NCI-H1436 (cell line): Measurements from ENCODE around the gene SLC8A2.
"Not testable (repeated sequence)": the region's sequence is repeated elsewhere in the genome, so short reads cannot be mapped to it uniquely, and the experiment has no call there.

Experiments used
- DNase-seq: peaks from one replicate; lab custom pipeline; 2025; lab: John Stamatoyannopoulos, UW

The SLC8A2 gene

DNA sequence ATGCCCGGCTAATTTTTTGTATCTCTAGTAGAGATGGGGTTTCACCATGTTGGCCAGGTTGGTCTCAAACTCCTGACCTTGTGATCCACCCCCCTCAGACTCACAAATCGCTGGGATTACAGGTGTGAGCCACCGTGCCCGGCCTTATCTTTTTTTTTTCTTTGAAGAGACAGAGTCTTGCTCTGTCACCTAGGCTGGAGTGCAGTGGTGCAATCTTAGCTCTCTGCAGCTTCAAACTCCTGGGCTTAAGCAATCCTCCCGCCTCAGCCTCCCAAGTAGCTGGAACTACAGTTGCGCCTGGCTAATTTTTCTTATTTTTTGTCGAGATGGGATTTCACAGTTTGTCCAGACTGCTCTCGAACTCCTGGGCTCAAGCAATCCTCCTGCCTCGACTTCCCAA lies 60.0 kb downstream of the SLC8A2 start:
- DNase-seq = not testable (repeated sequence)

DNA sequence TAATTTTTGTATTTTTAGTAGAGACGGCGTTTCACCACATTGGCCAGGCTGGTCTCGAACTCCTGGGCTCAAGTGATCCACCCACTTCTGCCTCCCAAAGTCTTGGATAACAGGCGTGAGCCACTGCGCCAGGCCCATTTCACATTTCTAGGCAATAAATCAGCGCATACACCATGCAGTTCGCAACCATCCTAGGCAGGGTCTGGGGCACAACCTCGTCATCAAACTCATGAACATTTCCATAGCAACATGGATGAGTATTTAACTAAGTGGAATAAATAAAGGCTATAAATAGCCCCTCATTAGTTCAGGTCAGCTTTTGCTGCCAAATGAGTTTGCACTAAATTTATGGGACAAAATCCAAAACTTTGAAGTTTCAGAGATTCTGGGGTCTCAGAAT lies 60.6 kb downstream of the SLC8A2 start:
- no peak for DNase-seq

DNA sequence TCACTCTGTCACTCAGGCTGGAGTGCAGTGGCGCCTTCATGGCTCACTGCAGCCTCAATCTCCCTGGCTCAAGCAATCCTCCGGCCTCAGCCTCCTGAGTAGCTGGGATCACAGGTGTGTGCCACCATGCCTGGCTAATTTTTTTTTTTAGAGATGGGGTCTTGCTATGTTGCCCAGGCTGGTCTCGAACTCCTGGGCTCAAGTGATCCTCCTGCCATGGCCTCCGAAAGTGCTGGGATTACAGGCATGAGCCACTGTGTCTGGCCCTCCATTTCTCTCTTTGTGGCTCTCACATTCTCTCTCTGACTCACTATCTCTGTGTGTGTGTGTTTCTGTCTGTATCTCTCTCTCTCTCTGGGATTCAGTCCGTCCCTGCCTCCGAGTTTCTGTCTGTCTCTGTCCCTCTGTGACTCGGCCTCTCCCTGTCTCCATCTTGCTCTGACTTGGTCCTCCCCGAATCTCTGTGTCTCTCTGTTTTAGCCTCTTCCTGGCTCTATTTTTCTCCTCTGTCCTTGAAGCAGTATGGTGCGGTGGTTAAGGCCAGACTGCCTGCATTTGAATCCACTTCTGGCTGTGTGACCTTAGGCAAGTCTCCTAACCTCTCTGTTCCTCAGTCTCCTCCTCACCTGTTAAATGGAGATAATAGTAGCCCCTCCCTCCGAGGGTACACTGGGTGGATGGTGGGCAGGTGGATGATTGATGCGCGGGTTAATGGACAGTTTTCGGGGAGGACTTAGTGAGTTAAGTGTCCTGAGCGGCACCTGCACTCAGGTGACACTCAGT lies 63.3 kb downstream of the SLC8A2 start:
- DNase-seq = no peak

DNA sequence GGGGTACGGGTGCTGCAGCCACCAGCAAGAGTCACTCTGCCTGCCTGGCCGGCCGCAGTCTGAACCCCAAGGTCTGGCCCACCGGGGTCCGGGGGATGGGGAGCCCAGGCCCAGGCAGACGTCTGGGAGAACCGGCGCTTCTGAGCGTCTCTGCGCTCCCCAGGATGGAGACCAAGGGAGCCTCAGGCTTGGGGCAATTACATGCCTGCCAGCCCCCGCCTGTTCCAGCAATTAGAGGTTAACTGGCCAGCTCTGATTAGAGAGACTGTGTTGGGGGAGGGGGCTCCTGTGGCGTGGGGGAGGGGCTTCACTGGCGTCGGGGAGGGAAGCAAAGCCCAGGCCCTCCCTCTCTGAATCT lies 64.3 kb downstream of the SLC8A2 start:
- DNase-seq = no peak

DNA sequence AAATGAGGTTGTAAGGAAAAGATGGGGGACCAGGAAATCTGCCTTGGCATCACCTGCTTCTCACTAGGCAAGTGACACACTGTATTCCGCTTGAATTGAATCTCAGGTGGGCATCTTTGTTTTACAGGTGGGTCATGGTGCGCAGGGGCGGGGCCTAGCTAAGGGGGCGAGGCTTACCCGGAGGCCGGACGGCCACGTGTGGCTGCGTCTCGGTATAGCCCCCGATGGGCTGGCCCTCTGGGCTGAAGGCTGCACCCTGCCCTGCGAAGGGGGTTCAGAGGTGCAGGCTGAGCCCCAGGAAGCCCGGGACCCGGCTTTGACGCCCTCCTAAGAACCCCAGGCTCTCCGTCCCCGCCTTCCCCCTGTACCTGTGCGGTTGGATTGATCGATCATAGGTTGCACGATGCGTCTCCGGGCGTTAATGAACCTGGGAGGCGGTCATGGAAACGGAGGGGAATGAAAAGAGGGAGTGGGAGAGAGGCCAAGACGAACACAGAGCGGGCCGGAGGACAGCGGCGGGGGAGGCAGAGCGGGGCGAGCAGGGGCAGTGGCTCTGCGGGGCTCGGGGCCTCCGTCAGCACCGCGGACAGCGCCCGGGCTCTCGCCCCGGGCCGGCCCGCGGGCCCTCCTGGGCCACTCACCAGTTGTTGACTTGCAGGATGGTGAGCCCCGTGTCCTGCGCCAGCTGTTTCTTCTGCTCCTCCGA lies 64.8 kb downstream of the SLC8A2 start:
- DNase-seq = no peak

DNA sequence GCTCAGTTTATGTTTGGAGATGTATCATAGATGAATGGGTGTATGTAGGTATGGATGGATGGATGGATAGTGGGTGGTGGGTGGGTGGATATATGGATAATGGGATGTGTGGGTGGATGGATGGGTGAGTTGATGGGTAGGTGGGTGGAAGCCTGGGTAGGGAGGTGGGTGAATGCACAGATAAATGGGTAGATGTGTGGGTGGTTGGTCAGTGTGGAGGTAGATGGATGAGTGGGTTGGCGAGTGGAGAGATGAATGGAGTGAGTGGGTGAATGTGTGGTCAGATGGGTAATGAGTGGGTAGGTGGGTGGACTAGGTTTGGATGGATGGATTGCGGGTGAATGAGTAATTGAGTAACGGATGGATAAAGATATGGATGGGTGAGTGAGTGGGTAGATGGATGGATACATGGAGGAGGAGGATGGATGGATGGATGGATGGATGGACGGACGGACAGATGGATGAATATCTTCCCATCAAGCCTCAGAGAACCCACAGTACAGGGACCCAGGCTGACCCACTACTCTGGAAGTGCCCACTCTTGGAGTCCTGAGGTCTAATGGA lies 65.8 kb downstream of the SLC8A2 start:
- DNase-seq = no peak

DNA sequence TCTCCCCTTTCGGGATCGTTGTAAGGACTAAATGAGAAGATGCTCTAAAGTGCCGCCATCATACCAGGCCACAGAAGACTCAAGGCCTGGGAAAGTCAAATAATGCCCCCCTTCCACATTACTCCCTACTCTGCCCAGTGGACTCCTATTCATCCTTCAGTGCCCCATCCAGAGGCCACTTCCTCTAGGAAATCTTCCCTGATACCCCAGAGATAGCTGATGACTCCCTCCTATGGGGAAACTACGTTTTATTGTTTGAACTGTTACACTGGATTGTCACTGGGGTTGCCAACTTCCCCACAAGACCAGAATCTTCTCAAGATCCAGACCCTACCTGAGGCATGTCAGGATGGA lies 66.5 kb downstream of the SLC8A2 start:
- DNase-seq = no peak

DNA sequence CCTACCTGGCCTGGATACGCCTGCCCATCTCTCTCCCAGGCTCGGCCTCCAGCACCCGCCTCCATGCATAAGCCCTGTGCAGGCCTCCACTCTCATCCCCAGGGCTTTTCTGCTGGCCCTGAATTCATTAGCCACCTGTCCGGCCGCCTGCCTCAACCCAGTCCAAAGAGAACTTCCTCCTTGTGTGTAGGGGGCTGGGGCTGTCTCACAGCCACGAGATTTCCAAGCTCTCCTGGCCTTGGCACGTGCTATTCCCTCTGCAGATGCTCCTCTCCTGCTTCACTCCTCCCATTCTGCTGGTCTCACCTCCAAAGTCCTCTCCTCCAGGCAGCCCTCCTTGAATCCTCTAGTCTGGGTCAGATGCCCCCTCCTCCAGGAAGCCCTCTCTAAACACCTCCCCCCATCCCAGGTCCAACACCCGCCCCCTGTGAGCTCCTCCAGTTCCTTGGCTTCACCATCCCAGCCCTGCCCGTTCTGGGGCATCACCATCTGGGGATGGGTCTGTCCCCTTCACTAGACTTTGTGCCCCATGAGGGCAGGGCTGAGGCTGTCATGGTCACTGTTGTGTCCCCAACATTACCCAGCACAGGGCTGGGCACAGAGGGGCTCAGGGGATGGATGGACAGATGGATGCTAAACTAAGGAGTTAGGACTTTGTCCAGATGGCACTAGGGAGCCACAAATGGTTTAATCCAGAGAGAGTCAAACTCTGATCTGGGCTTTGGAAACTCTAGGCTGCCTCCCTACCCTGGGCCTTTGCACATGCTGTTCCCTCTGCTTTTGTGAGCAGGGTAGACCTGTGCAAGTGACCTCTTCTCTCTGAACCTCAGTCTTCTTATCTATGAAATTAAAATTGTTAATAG lies 67.1 kb downstream of the SLC8A2 start:
- DNase-seq = no peak

DNA sequence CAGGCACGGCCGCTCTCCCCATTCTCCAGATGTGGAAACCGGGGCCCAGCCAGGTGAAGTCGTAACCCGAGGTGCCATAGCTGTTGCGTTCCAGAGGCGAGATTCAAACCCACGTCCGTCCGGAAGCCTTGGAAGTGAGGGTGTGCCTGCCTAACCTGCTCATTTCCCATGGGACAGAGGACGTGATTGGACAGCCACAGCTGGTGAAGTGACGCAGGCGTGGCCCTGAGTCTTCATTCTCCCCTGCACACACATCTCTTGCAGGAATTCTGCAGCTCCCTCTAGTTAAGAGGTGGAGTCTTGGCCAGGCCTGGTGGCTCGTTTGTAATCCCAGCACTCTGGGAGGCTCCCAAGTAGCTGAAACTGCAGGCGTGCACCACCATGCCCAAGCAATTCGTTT lies 69.2 kb downstream of the SLC8A2 start:
- DNase-seq = no peak

DNA sequence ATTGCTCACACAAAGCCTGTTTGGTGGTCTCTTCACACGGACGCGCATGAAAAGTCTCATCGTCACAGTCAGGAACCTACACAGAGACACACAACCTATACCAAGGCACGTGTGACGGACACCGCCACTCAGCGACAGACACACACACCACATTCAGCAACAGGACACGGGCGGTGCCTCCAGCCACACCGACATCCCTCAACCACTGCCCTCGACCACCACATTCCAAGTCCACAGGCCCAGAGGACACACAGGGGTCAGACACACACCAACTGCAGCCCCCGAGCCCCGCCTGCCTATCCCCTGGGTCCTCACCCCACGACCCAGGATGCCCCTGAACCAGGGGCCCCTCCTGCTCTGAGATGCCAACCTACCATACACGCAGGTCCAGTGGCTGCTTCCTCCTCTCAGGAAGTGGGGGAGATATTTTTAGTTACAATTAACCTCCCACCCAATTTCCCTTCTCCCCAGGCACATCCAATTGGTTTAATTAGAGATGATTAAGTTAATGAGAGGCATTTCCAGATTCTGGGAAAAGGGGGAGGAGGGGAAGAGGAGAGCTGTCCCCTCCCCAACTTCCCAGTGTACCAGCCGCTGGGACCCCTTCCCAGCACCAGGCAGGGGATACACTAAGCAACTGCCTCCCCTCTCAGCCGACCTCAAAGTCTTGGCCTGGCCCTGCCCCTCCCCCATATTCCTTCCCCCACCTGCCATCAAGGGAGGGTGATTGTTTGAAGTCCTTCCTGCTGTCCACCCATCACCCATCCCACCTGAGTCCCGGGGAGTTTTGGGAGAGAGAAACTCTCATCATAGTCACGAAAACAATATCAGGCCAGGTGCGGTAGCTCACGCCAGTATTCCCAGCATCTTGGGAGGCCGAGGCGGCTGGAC lies 72.7 kb downstream of the SLC8A2 start:
- no peak for DNase-seq

DNA sequence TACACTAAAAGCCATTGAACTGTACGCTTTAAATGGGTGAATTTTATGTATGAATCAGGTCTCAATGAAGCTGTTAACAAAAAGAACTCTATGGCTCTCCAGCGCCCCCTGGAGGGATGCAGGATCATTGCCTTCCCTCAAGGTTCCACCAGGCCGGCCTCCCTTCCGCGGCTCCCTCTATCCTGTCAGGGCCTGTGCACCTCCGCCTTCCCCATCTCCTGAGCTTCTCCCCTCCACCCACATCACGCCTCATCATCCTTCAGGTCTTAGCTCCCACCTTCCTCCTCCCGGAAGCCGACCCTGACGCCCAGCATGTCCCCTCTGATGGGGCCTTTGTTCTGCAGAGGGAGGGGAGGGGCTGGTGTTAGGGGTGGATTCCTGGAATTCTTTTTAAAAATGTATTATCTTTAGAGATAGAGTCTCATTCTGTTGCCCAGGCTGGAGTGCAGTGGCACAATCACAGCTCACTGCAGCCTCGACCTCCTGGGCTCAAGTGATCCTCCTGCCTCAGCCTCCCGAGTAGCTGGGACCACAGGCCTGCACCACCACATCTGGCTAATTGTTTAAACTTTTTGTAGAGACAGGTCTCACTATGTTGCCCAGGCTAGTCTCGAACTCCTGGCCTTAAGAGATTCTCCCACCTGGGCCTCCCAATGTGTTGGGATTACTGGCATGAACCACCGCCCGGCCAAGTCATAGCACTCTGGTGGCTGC lies 80.0 kb downstream of the SLC8A2 start:
- DNase-seq = peak; percentile 67

DNA sequence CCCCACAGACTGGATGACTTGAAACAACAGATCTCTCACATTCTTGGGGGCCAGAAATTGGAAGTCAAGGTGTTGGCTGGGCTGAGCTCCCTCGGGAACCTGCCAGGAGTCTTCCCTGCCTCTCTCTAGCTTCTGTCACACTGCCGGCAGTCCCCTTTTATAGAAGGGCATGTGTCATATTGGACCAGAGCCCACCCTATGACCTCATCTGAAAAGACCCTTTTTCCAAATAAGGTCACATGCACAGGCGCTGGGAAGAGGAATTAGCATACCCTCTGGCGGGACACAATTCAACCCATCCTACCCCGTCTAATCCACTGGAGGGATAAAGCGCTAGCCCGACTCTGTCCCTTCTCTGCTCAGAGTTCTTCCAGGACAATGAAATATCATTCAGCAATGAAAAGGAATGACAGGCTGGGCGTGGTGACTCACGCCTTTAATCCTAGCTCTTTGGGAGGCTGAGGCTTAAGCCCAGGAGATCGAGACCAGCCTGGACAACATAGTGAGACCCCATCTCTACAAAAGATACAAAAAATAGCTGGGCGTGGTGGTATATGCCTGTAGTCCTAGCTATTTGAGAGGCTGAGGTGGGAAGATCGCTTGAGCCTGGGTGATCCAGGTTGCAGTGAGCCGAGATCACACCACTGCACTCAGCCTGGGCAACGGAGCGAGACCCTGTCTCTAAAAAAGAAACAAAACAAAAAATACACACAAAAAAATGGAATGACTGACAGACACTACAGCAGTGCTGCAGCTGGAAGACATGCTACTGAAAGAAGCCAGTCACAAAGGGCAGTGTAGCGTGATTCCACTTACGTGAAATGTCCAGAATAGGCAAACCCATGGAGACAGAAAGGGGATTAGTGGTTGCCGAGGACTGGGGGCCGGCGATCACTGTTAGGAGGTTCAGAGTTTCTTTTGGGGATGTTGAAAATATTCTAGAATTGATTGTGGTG lies 80.9 kb downstream of the SLC8A2 start:
- DNase-seq = no peak

DNA sequence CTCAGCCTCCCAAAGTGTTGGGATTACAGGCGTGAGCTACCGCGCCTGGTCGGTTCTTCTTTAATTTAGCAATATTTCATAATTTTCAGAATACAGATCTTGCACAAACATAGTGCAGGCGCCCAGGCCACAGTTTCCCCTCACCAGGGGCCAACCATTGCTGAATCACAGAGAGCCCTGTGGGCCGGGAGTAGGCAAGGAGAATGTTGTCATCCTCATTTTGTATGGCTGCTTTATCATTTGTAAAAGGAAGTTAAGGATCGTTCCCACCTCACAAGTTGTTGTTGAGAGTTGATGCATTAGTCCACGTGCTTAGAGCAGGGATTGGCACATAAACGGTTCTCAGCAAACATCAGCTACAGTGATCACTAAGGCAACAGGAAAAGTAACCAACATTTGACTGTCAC lies 82.5 kb downstream of the SLC8A2 start:
- DNase-seq = no peak

DNA sequence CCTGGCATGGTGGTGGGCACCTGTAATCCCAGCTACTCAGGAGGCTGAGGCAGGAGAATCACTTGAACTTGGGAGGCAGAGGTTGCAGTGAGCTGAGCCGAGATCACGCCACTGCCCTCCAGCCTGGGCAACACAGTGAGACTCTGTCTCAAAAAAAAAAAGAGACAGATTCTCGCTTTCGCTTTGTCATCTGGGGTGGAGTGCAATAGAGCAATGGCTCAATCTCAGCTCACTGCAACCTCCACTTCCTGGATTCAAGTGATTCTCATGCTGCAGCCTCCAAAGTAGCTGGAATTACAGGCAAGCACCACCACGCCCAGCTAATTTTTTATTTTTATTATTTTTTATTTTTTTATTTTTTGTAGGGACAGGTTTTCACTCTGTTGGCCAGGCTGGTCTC lies 83.0 kb downstream of the SLC8A2 start:
- not testable (repeated sequence) for DNase-seq

DNA sequence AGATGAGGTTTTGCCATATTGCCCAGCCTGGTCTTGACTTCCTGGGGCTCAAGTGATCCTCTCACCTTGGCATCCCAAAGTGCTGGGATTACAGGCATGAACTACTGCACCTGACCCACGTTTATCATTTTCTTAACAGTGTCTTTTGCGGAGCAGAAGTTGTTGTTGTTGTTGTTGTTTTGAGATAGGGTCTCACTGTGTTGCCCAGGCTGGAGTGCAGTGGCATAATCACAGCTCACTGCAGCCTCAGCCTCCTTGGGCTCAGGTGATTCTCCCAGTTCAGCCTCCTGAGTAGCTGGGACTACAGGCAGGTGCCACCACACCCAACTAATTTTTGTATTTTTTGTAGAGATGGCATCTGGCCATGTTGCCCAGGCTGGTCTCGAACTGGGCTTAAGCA lies 84.1 kb downstream of the SLC8A2 start:
- DNase-seq = not testable (repeated sequence)

DNA sequence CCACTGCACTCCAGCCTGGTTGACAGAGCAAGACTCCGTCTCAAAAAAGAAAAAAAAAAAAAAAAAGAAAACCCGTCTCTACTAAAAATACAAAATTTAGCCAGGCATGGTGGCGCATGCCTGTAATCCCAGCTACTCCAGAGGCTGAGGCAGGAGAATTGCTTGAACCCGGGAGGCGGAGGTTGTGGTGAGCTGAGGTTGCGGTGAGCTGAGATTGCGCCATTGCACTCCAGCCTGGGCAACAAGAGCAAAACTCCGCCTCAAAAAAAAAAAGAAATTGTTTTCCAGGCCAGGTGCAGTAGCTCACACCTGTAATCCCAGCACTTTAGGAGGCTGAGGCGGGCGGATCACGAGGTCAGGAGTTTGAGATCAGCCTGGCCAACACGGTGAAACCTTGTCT lies 85.1 kb downstream of the SLC8A2 start:
- DNase-seq = not testable (repeated sequence)

DNA sequence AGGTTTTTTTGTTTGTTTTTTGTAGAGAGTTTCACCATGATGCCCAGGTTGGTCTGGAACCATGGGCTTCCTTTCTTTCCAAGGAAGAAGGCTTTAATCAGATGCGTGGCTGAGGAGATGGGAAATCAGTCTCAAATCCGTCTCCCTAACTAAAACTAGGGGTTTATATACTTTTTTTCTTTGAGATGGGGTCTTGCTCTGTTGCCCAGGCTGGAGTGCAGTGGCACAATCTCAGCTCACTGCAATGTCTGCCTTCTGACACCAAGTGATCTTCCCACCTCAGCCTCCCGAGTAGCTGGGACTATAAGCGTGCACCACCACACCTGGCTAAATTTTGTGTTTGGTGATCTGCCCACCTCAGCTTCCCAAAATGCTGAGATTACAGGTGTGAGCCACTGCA lies 87.2 kb downstream of the SLC8A2 start:
- DNase-seq = not testable (repeated sequence)

DNA sequence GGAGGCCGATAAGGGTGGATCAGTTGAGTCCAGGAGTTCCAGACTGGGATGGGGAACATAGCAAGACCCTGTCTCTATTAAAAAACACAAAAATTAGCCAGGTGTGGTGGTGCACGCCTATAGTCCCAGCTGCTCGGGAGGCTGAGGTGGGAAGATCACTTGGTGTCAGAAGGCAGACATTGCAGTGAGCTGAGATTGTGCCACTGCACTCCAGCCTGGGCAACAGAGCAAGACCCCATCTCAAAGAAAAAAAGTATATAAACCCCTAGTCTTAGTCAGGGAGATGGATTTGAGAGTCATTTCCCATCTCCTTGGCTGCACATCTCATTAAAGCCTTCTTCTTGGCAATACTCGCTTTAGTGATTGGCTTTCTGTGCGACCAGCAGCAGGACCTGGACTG lies 87.8 kb downstream of the SLC8A2 start:
- not testable (repeated sequence) for DNase-seq

DNA sequence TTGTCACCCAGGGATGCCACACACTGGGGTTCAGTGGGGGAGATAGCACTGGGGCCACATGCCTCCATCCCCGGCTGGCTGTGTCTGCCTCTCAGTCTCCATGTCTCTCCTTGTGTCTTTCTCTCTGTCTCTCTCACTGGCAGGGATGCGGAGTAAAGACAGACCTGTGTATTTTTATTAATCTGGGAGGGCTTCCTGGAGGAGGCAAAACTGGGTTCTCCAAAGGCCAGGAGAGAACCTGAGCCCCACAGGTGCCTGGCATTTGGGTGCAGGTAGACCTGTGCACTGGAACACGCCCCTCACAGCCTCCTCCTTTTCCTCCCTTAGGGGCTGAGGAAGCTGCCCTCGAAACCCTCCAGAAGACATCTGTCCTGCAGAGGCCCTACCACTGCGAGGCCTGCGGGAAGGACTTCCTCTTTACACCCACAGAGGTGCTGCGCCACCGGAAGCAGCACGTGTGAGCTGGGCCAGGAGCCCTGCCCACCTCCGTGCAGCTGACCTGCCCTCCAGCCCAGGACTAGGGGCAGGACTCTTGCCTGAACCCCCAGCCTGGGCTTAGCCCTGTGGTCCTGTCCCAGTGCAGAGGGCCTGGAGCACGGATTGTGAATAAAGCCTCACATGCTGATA lies 89.9 kb downstream of the SLC8A2 start:
- no peak for DNase-seq
